Stimulated activated CD8-positive, alpha-beta memory T cell treated with anti-CD3 and anti-CD28 coated beads, Interleukin-15, amount 100 ng/mL, for 48 hours (primary cell): ENCODE measurements around the gene DIS3.
"Not testable (repeated sequence)": the region's sequence is repeated elsewhere in the genome, so short reads cannot be mapped to it uniquely, and the experiment has no call there.

Experiments used
- DNase-seq, 2 donors: peaks; one replicate each; pipeline ENCODE4 v3.0.0-alpha.2; 2020; ENCODE audit warnings: low read depth in 2 of 2

DIS3 gene

GRCh38 chr13:72781451-72782439, at the start of gene DIS3, which contains the start of gene PIBF1:
Gene DIS3 (minus strand): TSS chr13:72781900. CDS start chr13:72781832, 68 bp downstream.
Gene PIBF1 (plus strand): TSS chr13:72782133. CDS start chr13:72783470, 1,337 bp downstream.
- DNase-seq, result peak; percentile 95 to 96

GRCh38 chr13:72823724-72824123, 42.0 kb upstream of the DIS3 start:
- no peak for DNase-seq

- no peak for DNase-seq
These were observed 41.4 kb upstream of the DIS3 start for GRCh38 chr13:72823081-72823480.

GRCh38 chr13:72820898-72821279, 39.2 kb upstream of the DIS3 start:
- DNase-seq, result no peak

GRCh38 chr13:72820156-72820897, 38.6 kb upstream of the DIS3 start:
- no peak for DNase-seq

GRCh38 chr13:72808917-72809500, 27.3 kb upstream of the DIS3 start:
- no peak for DNase-seq

GRCh38 chr13:72806514-72806913, 24.8 kb upstream of the DIS3 start:
- DNase-seq, result not testable (repeated sequence)

- DNase-seq, result no peak
These were observed 24.1 kb upstream of the DIS3 start for GRCh38 chr13:72805676-72806346.

- DNase-seq, result no peak
These were observed 22.6 kb upstream of the DIS3 start for GRCh38 chr13:72804301-72804700.

- no peak for DNase-seq
These were observed 17.1 kb upstream of the DIS3 start for GRCh38 chr13:72798817-72799216.

- DNase-seq, result no peak
These were observed 10.9 kb upstream of the DIS3 start for GRCh38 chr13:72792640-72793039.

GRCh38 chr13:72788831-72789230, 7.1 kb upstream of the DIS3 start:
- no peak for DNase-seq

- DNase-seq, result not testable (repeated sequence)
These were observed 3.0 kb upstream of the DIS3 start for GRCh38 chr13:72784679-72785078.

GRCh38 chr13:72782717-72783116, 1.0 kb upstream of the DIS3 start:
- no peak for DNase-seq

GRCh38 chr13:72774019-72774418, 7.7 kb downstream of the DIS3 start:
- DNase-seq, result no peak

GRCh38 chr13:72763411-72763810, 18.3 kb downstream of the DIS3 start:
- no peak for DNase-seq

- DNase-seq, result no peak
These were observed 21.5 kb downstream of the DIS3 start for GRCh38 chr13:72760189-72760588.

- DNase-seq, result no peak
These were observed 23.7 kb downstream of the DIS3 start for GRCh38 chr13:72757792-72758535.

GRCh38 chr13:72754111-72754510, 27.6 kb downstream of the DIS3 start:
- no peak for DNase-seq

- DNase-seq, result no peak
These were observed 30.5 kb downstream of the DIS3 start for GRCh38 chr13:72751220-72751619.

- no peak for DNase-seq
These were observed 36.4 kb downstream of the DIS3 start for GRCh38 chr13:72745260-72745659.
